PFSK-1 (cell line): ENCODE measurements around the gene TMEM53.
A peak's percentile ranks its signal among the peaks of the same experiment; 100 is the strongest.

Experiments
- FOXP2 ChIP-seq: optimal IDR thresholded peaks from 2 replicates; pipeline ENCODE3; 2011; ENCODE audit warnings: borderline replicate concordance, control low read depth, inconsistent platforms; ENCODE audit not compliant: insufficient read depth; ENCODE audit errors: extremely low read length, extremely low read depth
- POLR2AphosphoS5 ChIP-seq: IDR thresholded peaks from 2 replicates; pipeline ENCODE4 v1.6.1; 2012; ENCODE audit warnings: low read depth, mild to moderate bottlenecking, control low read depth, low read length, moderate library complexity
- SIN3A ChIP-seq: IDR thresholded peaks from 2 replicates; pipeline ENCODE4 v1.6.1; 2012; ENCODE audit warnings: mild to moderate bottlenecking, low read length, moderate library complexity, borderline replicate concordance; ENCODE audit not compliant: insufficient read depth
- TAF1 ChIP-seq: IDR thresholded peaks from 2 replicates; pipeline ENCODE4 v1.6.1; 2012; ENCODE audit warnings: low read length, control low read depth, borderline replicate concordance; ENCODE audit not compliant: insufficient read depth
- TF ChIP-seq, protein P1 (sequence below), 2 experiments: IDR thresholded peaks; 2 replicates each; pipeline versions ENCODE4 v1.6.1 to v1.8.0; 2011 to 2012; ENCODE audit warnings: low read depth in 2 of 2, low read length in 2 of 2, control low read depth in 1 of 2, inconsistent platforms in 1 of 2, mild to moderate bottlenecking in 1 of 2, moderate library complexity in 1 of 2; ENCODE audit not compliant: insufficient read depth in 1 of 2

TMEM53 gene

DNA sequence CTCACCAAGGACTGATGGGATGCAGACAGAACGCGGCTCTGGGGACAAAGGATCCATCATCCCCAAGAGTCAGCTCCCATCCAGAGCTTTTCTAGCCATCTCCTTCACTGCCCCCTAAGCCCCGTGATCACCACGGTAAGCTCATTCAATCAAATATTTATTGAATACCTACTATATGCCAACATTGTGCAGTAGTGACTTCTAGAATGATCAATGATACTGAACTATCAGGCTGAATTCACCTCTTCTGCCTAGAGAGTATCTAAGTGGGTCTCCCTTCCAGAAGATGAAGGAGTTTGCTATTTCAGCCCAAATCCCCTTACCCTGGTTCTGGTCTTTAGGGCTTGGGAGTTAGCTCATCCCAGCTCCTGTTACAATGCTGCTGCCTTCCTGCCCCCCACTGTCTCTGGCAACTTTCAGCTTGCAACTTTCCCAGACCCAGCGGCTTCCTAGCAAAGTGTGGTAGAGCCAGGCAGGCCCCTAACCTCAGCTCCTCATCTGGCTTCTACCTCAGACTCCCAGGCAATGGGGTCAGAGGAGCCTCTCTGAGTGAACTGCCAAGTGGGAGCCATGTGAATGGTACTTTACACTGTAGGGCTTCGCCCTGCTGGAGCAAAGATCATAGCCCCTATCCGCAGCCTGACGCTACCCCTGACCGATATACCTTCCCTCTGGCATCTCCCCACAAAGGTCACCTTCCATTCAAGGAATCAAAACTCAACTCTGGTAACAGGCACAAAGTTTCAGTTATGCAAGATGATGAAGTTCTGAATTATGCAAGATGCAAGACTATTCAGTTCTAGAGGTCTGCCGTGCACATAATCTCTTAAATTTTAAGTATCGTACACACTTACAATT, 20.9 kb downstream of the TMEM53 start:
- TF ChIP-seq SIN3A: no peak

DNA sequence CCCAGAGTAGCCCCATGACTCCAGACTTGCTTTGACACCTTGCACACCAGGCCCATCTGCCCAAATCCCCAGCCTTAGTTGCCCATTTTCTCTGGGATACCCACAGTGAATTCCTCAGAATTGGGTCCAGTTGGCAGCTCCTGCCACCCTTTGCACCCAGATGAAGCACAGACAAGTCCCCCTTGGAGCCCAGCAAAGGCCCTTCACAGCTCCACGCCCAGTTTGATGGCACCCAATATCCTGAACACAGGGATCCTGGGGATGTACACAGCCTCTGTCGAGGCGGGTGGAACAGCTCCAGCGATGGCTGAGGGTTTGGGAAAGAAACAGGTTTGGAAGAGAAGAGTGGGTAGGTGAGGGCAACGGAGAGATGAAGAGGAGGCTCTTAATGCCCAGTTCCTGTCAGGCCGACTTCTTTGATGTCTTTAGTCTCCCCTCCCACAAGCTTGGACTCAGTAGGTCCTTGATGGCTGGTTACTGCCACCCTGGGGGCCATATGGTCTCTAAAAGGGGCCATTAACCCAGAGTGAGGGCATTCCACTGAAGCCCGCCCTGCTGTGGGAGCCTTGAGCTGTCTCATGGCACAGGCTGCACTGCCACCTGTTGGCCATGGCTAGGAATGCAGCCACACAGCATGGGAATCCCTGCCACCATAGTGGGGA, 21.7 kb downstream of the TMEM53 start:
- no peak for TF ChIP-seq SIN3A
- peak; percentile 40 for TF ChIP-seq FOXP2
- no peak for TF ChIP-seq POLR2AphosphoS5

DNA sequence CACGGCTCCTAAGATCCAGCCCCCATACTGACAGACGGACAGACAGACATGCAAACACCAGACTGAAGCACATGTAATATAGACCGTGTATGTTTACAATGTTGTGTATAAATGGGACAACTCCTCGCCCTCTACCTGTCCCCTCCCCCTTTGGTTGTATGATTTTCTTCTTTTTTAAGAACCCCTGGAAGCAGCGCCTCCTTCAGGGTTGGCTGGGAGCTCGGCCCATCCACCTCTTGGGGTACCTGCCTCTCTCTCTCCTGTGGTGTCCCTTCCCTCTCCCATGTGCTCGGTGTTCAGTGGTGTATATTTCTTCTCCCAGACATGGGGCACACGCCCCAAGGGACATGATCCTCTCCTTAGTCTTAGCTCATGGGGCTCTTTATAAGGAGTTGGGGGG, 23.2 kb downstream of the TMEM53 start:
- TF ChIP-seq TAF1: no peak
- TF ChIP-seq FOXP2: no peak
- no peak for TF ChIP-seq SIN3A
- TF ChIP-seq, protein P1, sequence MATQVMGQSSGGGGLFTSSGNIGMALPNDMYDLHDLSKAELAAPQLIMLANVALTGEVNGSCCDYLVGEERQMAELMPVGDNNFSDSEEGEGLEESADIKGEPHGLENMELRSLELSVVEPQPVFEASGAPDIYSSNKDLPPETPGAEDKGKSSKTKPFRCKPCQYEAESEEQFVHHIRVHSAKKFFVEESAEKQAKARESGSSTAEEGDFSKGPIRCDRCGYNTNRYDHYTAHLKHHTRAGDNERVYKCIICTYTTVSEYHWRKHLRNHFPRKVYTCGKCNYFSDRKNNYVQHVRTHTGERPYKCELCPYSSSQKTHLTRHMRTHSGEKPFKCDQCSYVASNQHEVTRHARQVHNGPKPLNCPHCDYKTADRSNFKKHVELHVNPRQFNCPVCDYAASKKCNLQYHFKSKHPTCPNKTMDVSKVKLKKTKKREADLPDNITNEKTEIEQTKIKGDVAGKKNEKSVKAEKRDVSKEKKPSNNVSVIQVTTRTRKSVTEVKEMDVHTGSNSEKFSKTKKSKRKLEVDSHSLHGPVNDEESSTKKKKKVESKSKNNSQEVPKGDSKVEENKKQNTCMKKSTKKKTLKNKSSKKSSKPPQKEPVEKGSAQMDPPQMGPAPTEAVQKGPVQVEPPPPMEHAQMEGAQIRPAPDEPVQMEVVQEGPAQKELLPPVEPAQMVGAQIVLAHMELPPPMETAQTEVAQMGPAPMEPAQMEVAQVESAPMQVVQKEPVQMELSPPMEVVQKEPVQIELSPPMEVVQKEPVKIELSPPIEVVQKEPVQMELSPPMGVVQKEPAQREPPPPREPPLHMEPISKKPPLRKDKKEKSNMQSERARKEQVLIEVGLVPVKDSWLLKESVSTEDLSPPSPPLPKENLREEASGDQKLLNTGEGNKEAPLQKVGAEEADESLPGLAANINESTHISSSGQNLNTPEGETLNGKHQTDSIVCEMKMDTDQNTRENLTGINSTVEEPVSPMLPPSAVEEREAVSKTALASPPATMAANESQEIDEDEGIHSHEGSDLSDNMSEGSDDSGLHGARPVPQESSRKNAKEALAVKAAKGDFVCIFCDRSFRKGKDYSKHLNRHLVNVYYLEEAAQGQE (IDR thresholded peaks at IDR 0.05; ENCODE audit: insufficient read depth in 1 of 2, low read depth in 2 of 2, low read length in 2 of 2): no peak
- no peak for TF ChIP-seq POLR2AphosphoS5

DNA sequence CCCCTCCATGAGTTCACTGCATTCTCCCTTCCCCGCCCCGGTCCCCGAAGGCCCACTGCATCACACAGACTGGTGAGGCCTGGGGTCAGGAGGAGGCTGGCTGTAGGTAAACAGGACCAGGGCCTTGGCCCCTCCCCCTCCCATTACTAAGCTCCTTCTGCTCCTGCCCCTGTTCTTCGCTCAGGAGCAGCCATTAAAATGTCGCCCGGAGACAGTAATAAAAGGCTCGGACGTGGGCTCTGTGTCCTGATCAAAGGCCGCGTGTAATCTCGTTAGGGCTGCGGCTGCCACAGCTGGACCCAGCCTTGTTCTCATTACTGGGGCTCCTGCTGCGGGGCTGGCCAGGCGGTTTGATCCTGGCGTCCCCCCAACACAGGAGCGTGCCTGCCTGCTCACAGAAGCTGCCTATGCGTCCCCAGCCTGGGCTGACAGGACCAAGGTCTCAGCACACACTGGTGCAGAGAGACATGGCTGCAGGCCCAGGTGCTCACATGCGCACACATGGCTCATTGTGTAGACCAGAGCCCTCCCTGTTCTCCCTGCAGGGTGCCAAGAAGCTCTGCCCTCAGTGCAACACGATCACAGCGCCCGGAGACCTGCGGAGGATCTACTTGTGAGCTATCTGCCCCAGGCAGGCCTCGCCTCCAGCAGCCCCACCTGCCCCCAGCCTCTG, 24.0 kb downstream of the TMEM53 start:
- TF ChIP-seq TAF1 (no peak), FOXP2 (no peak), SIN3A (no peak), POLR2AphosphoS5 (no peak)
- TF ChIP-seq, protein P1 (IDR thresholded peaks at IDR 0.05; ENCODE audit: insufficient read depth in 1 of 2, low read depth in 2 of 2, low read length in 2 of 2): no peak

DNA sequence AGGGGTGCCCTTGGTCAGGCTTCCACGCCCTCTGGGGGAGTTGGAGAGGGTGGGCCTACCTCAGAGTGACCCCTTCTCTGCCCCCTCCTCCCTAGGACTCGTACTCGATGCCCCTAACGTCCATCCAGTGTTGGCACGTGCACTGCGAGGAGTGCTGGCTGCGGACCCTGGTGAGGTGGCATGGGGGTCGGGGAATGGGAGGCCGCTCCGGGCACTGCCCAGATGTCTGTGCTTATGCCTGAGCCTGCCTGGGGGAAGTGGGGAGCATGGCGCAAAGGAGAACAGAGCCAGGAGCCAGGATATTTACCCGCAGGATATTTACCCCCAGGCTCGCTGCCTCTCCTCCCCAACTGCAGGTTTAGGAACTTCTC, 24.5 kb downstream of the TMEM53 start:
- TF ChIP-seq, protein P1 (IDR thresholded peaks at IDR 0.05; ENCODE audit: insufficient read depth in 1 of 2, low read depth in 2 of 2, low read length in 2 of 2): no peak
- no peak for TF ChIP-seq SIN3A
- no peak for TF ChIP-seq FOXP2
- no peak for TF ChIP-seq TAF1
- no peak for TF ChIP-seq POLR2AphosphoS5
